Fibroblast of lung (primary cell): ENCODE measurements around the gene MYDGF. TPM values are rescaled to one million over a fixed set of nuclear protein-coding genes. Genes with fewer than 3 reads are reported as not detected.

ENCODE experiments used
- DNase-seq, 2 donors: peaks; one replicate each; pipeline versions ENCODE4 v3.0.0 to v3.0.0-alpha.2; 2010; ENCODE audit warnings: low read depth in 2 of 2
- H2AFZ ChIP-seq: 2 replicates; pipeline ENCODE4 v1.5.1; 2012; ENCODE audit warnings: low read length, control low read depth, inconsistent platforms
- H3K27ac ChIP-seq: 2 replicates; pipeline ENCODE4 v1.5.1; 2011; ENCODE audit warnings: low read length, control low read depth; ENCODE audit not compliant: insufficient read depth
- H3K27me3 ChIP-seq: 2 replicates; pipeline ENCODE4 v1.5.1; 2011; ENCODE audit warnings: mild to moderate bottlenecking, low read length; ENCODE audit not compliant: control insufficient read depth, insufficient read depth
- H3K36me3 ChIP-seq: 2 replicates; pipeline ENCODE4 v1.5.1; 2011; ENCODE audit warnings: low read length; ENCODE audit not compliant: control insufficient read depth, insufficient read depth
- H3K4me1 ChIP-seq: 2 replicates; pipeline ENCODE4 v1.5.1; 2011; ENCODE audit warnings: low read length; ENCODE audit not compliant: control insufficient read depth, insufficient read depth; ENCODE audit errors: extremely low read depth
- H3K4me2 ChIP-seq: 2 replicates; pipeline ENCODE4 v1.5.1; 2011; ENCODE audit warnings: low read length, control low read depth; ENCODE audit not compliant: insufficient read depth; ENCODE audit errors: extremely low read depth
- H3K4me3 ChIP-seq, 4 experiments: fragments of 200-600 bp in 1 of 4; sonication (generic) in 1 of 4; replicated peaks in 1 of 4; 2 replicates each; pipeline ENCODE4 v1.5.1; 2011 to 2016; ENCODE audit warnings: low read length in 4 of 4, low read depth in 3 of 4, mild to moderate bottlenecking in 3 of 4, control low read depth in 2 of 4, inconsistent platforms in 1 of 4, mixed read lengths in 1 of 4; ENCODE audit not compliant: insufficient read depth in 1 of 4; ENCODE audit errors: control extremely low read depth in 1 of 4
- H3K79me2 ChIP-seq: 2 replicates; pipeline ENCODE4 v1.5.1; 2012; ENCODE audit warnings: mild to moderate bottlenecking, low read length, inconsistent platforms; ENCODE audit not compliant: control insufficient read depth, insufficient read depth
- H3K9ac ChIP-seq: 2 replicates; pipeline ENCODE4 v1.5.1; 2011; ENCODE audit warnings: mild to moderate bottlenecking, low read length, control low read depth; ENCODE audit not compliant: insufficient read depth
- H3K9me3 ChIP-seq: 2 replicates; pipeline ENCODE4 v1.5.1; 2012; ENCODE audit warnings: low read depth, low read length; ENCODE audit not compliant: control insufficient read depth, insufficient read depth
- H4K20me1 ChIP-seq: 2 replicates; pipeline ENCODE4 v1.5.1; 2011; ENCODE audit warnings: low read length; ENCODE audit not compliant: control insufficient read depth, insufficient read depth; ENCODE audit errors: extremely low read depth
- EZH2 ChIP-seq: IDR thresholded peaks from 2 replicates; pipeline ENCODE4 v1.5.1; 2012; ENCODE audit warnings: low read length, control low read depth, mild to moderate bottlenecking; ENCODE audit errors: missing control alignments
- polyA plus RNA-seq, 2 donors: library from polyadenylated mRNA; depleted of rRNA in 1 of 2; stranded (reverse) in 1 of 2; unstranded in 1 of 2; fragments of >200 nt; gene quantifications; 2 replicates each; pipeline ENCODE4 v1.2.1, GENCODE V29; 2011 to 2012; ENCODE audit warnings: missing spikeins in 1 of 2
- total RNA-seq: library from RNA; depleted of rRNA; stranded (reverse); fragments of >200 nt; gene quantifications from 2 replicates; pipeline ENCODE4 v1.2.1, GENCODE V29; 2014
- TF ChIP-seq, protein P1 (sequence below), 2 donors: IDR thresholded peaks in 1 of 2; conservative IDR thresholded peaks in 1 of 2; 1 replicate in 1 of 2; 2 replicates in 1 of 2; pipeline ENCODE4 v1.5.1; 2011 to 2012; ENCODE audit warnings: low read length in 2 of 2, control low read depth in 1 of 2, inconsistent platforms in 1 of 2, low read depth in 1 of 2, mild to moderate bottlenecking in 1 of 2

MYDGF gene
- total and polyA plus RNA-seq, 2 donors (not counting 1 experiment from before 2014, with no cell fraction given) = 167 to 181 TPM

DNA sequence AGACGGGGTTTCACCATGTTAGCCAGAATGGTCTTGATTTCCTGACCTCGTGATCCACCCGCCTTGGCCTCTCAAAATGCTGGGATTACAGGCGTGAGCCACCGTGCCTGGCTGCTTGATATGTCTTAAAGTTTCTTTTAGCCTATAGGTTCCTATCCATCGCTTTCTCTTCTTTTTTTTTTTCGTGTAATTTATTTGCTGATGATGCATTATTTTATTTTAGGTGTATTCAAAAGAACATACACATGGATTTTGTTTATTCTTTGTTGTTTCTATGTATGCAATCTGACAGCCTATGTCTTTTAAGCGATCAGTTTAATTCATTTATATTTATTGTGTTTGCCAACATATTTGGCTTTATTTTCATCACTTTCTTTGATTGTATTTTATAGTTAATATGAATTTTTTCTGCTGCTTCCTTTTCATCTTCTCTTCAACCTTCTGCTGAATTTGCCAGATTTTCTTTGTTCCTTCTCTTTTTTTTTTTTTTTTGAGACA lies 56.8 kb downstream of the MYDGF start:
- no peaks in the 10 kb centered on the region for H3K4me1 ChIP-seq
- H3K36me3 ChIP-seq = no peaks in the 10 kb centered on the region
- TF ChIP-seq, protein P1, sequence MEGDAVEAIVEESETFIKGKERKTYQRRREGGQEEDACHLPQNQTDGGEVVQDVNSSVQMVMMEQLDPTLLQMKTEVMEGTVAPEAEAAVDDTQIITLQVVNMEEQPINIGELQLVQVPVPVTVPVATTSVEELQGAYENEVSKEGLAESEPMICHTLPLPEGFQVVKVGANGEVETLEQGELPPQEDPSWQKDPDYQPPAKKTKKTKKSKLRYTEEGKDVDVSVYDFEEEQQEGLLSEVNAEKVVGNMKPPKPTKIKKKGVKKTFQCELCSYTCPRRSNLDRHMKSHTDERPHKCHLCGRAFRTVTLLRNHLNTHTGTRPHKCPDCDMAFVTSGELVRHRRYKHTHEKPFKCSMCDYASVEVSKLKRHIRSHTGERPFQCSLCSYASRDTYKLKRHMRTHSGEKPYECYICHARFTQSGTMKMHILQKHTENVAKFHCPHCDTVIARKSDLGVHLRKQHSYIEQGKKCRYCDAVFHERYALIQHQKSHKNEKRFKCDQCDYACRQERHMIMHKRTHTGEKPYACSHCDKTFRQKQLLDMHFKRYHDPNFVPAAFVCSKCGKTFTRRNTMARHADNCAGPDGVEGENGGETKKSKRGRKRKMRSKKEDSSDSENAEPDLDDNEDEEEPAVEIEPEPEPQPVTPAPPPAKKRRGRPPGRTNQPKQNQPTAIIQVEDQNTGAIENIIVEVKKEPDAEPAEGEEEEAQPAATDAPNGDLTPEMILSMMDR (conservative IDR thresholded peaks at IDR 0.05 in 1 of 2, IDR thresholded peaks at IDR 0.05 in 1 of 2; ENCODE audit: low read depth in 1 of 2, low read length in 2 of 2) = no peak
- no peak for TF ChIP-seq EZH2

DNA sequence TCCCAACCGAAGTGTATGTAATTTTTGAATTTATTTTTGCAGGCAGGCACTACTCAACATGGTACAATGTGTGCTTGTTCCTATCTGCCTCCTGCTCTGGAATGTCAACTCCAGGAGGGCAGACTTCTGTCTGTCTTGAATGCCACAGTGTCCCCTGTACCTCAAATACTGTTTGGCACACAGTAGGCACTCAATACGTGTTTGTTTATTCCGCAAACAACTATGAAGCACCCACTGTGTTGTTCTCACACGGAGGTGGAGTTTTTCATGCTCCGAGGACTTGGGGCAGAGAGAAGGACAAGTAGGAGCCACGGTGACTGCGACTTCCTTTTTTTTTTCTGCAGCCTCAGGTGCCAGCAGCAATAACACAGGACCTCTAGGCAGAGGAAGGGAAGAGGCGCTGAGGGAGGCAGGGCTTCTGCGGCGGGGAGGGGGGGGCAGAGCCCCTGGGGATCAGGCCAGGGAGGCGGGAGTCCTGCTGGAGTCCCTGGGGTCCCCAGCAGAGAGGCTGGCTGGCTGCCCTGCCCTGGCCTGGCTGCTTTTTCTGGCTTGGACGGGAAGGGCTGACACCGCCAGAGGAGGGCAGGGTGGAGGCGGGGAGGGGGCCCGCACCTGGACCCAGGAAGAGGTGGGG lies 60.1 kb downstream of the MYDGF start:
- Histone ChIP-seq H3K9me3 (no peaks in the 10 kb centered on the region), H2AFZ (no peak overlapping the region), H3K9ac (no peak overlapping the region), H3K4me1 (no peaks in the 10 kb centered on the region), H3K36me3 (no peaks in the 10 kb centered on the region), H4K20me1 (no peaks in the 10 kb centered on the region), H3K27me3 (peaks cover 7% of the 10 kb centered on the region), H3K79me2 (no peaks in the 10 kb centered on the region), H3K27ac (no peak overlapping the region), H3K4me3 (no peak overlapping the region), H3K4me2 (no peak overlapping the region)
- no peak for DNase-seq
- no peak for TF ChIP-seq EZH2
- TF ChIP-seq, protein P1 (conservative IDR thresholded peaks at IDR 0.05 in 1 of 2, IDR thresholded peaks at IDR 0.05 in 1 of 2; ENCODE audit: low read depth in 1 of 2, low read length in 2 of 2) = no peak

More for the DNA sequence above, 56.8 kb downstream of the MYDGF start:
- H3K9ac ChIP-seq = no peak overlapping the region
- H4K20me1 ChIP-seq = no peaks in the 10 kb centered on the region
- no peak overlapping the region for H3K27ac ChIP-seq
- H3K4me3 ChIP-seq = no peak overlapping the region
- no peak overlapping the region for H2AFZ ChIP-seq
- H3K9me3 ChIP-seq = no peaks in the 10 kb centered on the region
- DNase-seq = no peak
- H3K27me3 ChIP-seq = peaks cover 12% of the 10 kb centered on the region
- no peak overlapping the region for H3K4me2 ChIP-seq
- no peaks in the 10 kb centered on the region for H3K79me2 ChIP-seq

Other genes starting within 250 kb of the MYDGF start
- 98.9 and 114 TPM in 2 replicates for gene UBXN6, start 212.5 kb downstream of the MYDGF start, total RNA-seq
- 49.1 and 53.3 TPM in 2 replicates for gene UBXN6, start 212.5 kb downstream of the MYDGF start, polyA plus RNA-seq
- 47.8 and 51.2 TPM in 2 replicates for gene HDGFL2, start 198.0 kb downstream of the MYDGF start, total RNA-seq
- gene HDGFL2, start 198.0 kb downstream of the MYDGF start, polyA plus RNA-seq = 19.5 and 23.6 TPM in 2 replicates
- 2.6 and 5.3 TPM in 2 replicates for gene PLIN4, start 151.9 kb downstream of the MYDGF start, total RNA-seq
- gene PLIN4, start 151.9 kb downstream of the MYDGF start, polyA plus RNA-seq = 0.05 and 0.07 TPM in 2 replicates
- gene PLIN5, start 135.1 kb downstream of the MYDGF start, total RNA-seq = not detected in 2 replicates
- gene PLIN5, start 135.1 kb downstream of the MYDGF start, polyA plus RNA-seq = not detected in 2 replicates
- not detected in 2 replicates for gene LRG1, start 130.3 kb downstream of the MYDGF start, total RNA-seq
- 0.10 TPM in 1 of 2 replicates, not detected in the other for gene LRG1, start 130.3 kb downstream of the MYDGF start, polyA plus RNA-seq
- gene SEMA6B, start 110.7 kb downstream of the MYDGF start, total RNA-seq = under 0.01 TPM in 2 replicates
- 0.07 and 0.31 TPM in 2 replicates for gene SEMA6B, start 110.7 kb downstream of the MYDGF start, polyA plus RNA-seq
- 1.5 and 4.0 TPM in 2 replicates for gene TNFAIP8L1, start 30.8 kb downstream of the MYDGF start, total RNA-seq
- gene TNFAIP8L1, start 30.8 kb downstream of the MYDGF start, polyA plus RNA-seq = 2.3 and 3.0 TPM in 2 replicates
- 14.4 and 27.1 TPM in 2 replicates for gene DPP9, start 53.5 kb upstream of the MYDGF start, total RNA-seq
- gene DPP9, start 53.5 kb upstream of the MYDGF start, polyA plus RNA-seq = 3.6 and 8.2 TPM in 2 replicates
- gene FEM1A, start 121.4 kb upstream of the MYDGF start, total RNA-seq = 9.5 and 10.1 TPM in 2 replicates
- 3.2 and 4.1 TPM in 2 replicates for gene FEM1A, start 121.4 kb upstream of the MYDGF start, polyA plus RNA-seq
- gene TICAM1, start 161.4 kb upstream of the MYDGF start, total RNA-seq = 2.1 and 4.1 TPM in 2 replicates
- gene TICAM1, start 161.4 kb upstream of the MYDGF start, polyA plus RNA-seq = 0.65 and 0.77 TPM in 2 replicates
- gene PLIN3, start 197.3 kb upstream of the MYDGF start, total RNA-seq = 157 and 191 TPM in 2 replicates
- 133 and 151 TPM in 2 replicates for gene PLIN3, start 197.3 kb upstream of the MYDGF start, polyA plus RNA-seq
- not detected in 2 replicates for gene ARRDC5, start 232.6 kb upstream of the MYDGF start, total RNA-seq
- gene ARRDC5, start 232.6 kb upstream of the MYDGF start, polyA plus RNA-seq = not detected in 2 replicates
- 4.9 and 11.6 TPM in 2 replicates for gene UHRF1, start 239.2 kb upstream of the MYDGF start, total RNA-seq
- 15.0 and 35.5 TPM in 2 replicates for gene UHRF1, start 239.2 kb upstream of the MYDGF start, polyA plus RNA-seq